ENCODE results near the gene MED27. TPM values are rescaled to one million over a fixed set of nuclear protein-coding genes. Genes with fewer than 3 reads are reported as not detected.

The MED27 gene
- total and polyA plus RNA-seq, 2 of the 4 experiments (the other 2 are of a cell fraction), result 50.2 to 63.4 TPM

GRCh38 chr9:132037458-132037857, 42.2 kb downstream of the MED27 start:
- intact Hi-C loops (cut with micrococcal nuclease), result no loop called here
- Histone ChIP-seq H3K4me1 (ENCODE audit: control insufficient read depth, insufficient read depth, low read length) (peaks cover 13% of the 10 kb centered on the region), H3K18ac (ENCODE audit: low read depth, low read length) (no peak overlapping the region), H2BK5ac (ENCODE audit: low read depth, low read length, poor library complexity, severe bottlenecking) (no peak overlapping the region), H3K23ac (ENCODE audit: low read depth, low read length) (peak overlapping the region; percentile 51; the same call in 1 of the 2 replicates), H2BK15ac (ENCODE audit: low read depth, low read length) (no peak overlapping the region), H3K4me2 (ENCODE audit: low read depth, low read length) (no peak overlapping the region), H3K14ac (replicated peaks; ENCODE audit: low read depth, low read length) (peak overlapping the region; percentile 43; the same call in 1 of the 2 replicates), H2BK20ac (ENCODE audit: low read depth, low read length) (peak overlapping the region; percentile 11; the same call in 1 of the 2 replicates), H3K4me3 (ENCODE audit: insufficient read depth, low read depth, low read length) (no peak overlapping the region), H3K9ac (ENCODE audit: low read depth, low read length) (no peak overlapping the region), H3K36me3 (ENCODE audit: control insufficient read depth, insufficient read depth, low read length) (no peaks in the 10 kb centered on the region), H3K9me3 (ENCODE audit: control insufficient read depth, insufficient read depth, low read length) (no peaks in the 10 kb centered on the region), H3K79me1 (ENCODE audit: low read depth in 1 of 2, low read length in 2 of 2) (peaks cover 62 to 90% of the 10 kb centered on the region in 2 experiments), H2AK9ac (replicated peaks; ENCODE audit: low read depth, low read length, poor library complexity) (no peak overlapping the region), H3K9me1 (ENCODE audit: insufficient read depth, low read length) (peaks cover 29% of the 10 kb centered on the region), H2AFZ (replicated peaks; ENCODE audit: low read length, poor library complexity) (no peak overlapping the region), H3K27ac (ENCODE audit: insufficient read depth, low read length) (no peak overlapping the region), H3K4ac (ENCODE audit: low read depth, low read length) (peak overlapping the region; percentile 16; the same call in 1 of the 2 replicates), H3K27me3 (ENCODE audit: control insufficient read depth, insufficient read depth, low read length) (no peaks in the 10 kb centered on the region), H2AK5ac (ENCODE audit: low read depth, low read length) (no peak overlapping the region; the same call in 1 of the 2 replicates), H3K56ac (ENCODE audit: extremely low read depth, insufficient read depth, low read length) (no peak overlapping the region), H4K20me1 (ENCODE audit: insufficient read depth, low read length) (peaks cover 14% of the 10 kb centered on the region; the same call in 1 of the 2 replicates), H4K91ac (ENCODE audit: insufficient read depth, low read depth, low read length) (no peak overlapping the region; the same call in 1 of the 2 replicates), H4K8ac (ENCODE audit: low read depth in 2 of 2, low read length in 2 of 2) (no peak overlapping the region), H4K5ac (ENCODE audit: low read depth, low read length) (no peak overlapping the region), H2BK120ac (ENCODE audit: low read depth, low read length) (no peak overlapping the region; the same call in 1 of the 2 replicates)
- no TSS peak for BruUV-seq (replicated peaks)
- POLR2A ChIA-PET (ENCODE audit: unreplicated experiment), result no interaction called here
- no peak for ATAC-seq (ENCODE audit: low read depth)
- 100% methylated on average over 1 of the region's 6 CpGs; no CpG with 5 or more reads in 1 of the 2 experiments for WGBS, 2 experiments (ENCODE audit: extremely low coverage in 2 of 2, insufficient read length in 1 of 2)
- in situ Hi-C loops (cut with MboI; ENCODE audit: low sequenced_read_pairs), result no loop called here
- CTCF ChIA-PET, result interaction anchor here (0.5 kb wide), 1 partner anchor 39 kb away, joined by 3 read pairs; no protein-coding TSS in a partner anchor
- DNase-seq, result no peak
- dilution Hi-C loops (cut with HindIII; ENCODE audit: low sequenced_read_pairs, unreplicated experiment), result no loop called here
- TF ChIP-seq ELK1 (IDR thresholded peaks at IDR 0.05; ENCODE audit: borderline replicate concordance, low read depth, low read length) (no peak), RCOR1 (IDR thresholded peaks at IDR 0.05; ENCODE audit: insufficient replicate concordance, low read length) (no peak), CTCF (conservative IDR thresholded peaks at IDR 0.05; ENCODE audit: low read depth, low read length) (no peak), MAZ (IDR thresholded peaks at IDR 0.05; ENCODE audit: borderline replicate concordance, low read depth, low read length) (no peak), MXI1 (IDR thresholded peaks at IDR 0.05; ENCODE audit: borderline replicate concordance, low read depth, low read length) (no peak), CHD1 (IDR thresholded peaks at IDR 0.05; ENCODE audit: low read depth, low read length) (no peak), SMC3 (IDR thresholded peaks at IDR 0.05; ENCODE audit: low read depth, low read length) (no peak), USF2 (IDR thresholded peaks at IDR 0.05; ENCODE audit: low read depth, low read length) (no peak), POLR2A (IDR thresholded peaks at IDR 0.05; ENCODE audit: low read depth, low read length) (no peak)
